DOHH2 (cell line): ENCODE measurements around the gene MPRIP.

Experiments used
- EZH2phosphoT487 ChIP-seq: fragments of 200-600 bp; sonication (generic); IDR thresholded peaks from 2 replicates; pipeline ENCODE4 v1.6.1; 2017; ENCODE audit warnings: borderline replicate concordance, mild to moderate bottlenecking, antibody characterized with exemption, low read length, moderate library complexity, mixed read lengths
- TF ChIP-seq, protein P1 (sequence below): fragments of 200-600 bp; sonication (generic); IDR thresholded peaks from one replicate; pipeline ENCODE4 v1.5.1; 2014; ENCODE audit warnings: antibody characterized with exemption, mild to moderate bottlenecking, low read depth, low read length; ENCODE audit not compliant: poor library complexity, severe bottlenecking

DNA sequence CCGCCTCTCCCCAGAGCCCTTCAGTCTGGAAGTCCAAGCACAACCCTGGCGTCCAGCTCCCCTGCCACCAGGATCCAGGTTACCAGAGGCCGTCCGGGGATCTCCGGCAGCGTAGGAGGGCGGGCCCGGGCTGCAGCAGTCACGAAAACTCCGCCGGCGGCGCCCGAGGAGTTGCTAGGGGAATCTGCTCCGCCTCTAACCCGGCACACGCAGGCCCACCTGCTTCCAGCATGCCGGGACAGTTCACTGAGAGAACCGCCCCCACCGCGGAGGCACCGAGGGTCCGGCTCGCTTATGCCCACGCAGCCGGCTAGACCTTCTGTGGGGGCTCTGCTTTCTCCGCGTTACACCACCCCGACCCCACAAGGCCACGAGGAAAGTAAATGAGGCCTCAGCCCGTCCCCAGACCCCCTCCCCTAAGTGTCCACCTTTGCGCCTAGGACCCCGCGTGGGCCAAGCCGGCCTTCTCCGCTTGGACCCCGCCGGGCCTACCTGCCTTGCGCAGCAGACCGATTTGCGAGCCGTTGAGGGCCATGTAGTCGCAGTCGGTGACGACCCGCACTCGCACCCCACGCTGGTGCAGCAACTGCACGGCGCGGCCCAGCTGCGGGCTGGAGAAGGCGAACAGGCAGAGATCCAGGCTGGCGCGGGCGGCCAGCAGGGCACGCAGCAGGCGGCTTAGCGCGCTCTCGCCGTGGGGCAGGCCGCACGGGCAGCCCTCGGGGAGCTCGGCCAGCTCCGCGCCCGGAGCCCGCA, 163.3 kb downstream of the MPRIP start:
- TF ChIP-seq, protein P1, sequence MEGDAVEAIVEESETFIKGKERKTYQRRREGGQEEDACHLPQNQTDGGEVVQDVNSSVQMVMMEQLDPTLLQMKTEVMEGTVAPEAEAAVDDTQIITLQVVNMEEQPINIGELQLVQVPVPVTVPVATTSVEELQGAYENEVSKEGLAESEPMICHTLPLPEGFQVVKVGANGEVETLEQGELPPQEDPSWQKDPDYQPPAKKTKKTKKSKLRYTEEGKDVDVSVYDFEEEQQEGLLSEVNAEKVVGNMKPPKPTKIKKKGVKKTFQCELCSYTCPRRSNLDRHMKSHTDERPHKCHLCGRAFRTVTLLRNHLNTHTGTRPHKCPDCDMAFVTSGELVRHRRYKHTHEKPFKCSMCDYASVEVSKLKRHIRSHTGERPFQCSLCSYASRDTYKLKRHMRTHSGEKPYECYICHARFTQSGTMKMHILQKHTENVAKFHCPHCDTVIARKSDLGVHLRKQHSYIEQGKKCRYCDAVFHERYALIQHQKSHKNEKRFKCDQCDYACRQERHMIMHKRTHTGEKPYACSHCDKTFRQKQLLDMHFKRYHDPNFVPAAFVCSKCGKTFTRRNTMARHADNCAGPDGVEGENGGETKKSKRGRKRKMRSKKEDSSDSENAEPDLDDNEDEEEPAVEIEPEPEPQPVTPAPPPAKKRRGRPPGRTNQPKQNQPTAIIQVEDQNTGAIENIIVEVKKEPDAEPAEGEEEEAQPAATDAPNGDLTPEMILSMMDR = no peak
- TF ChIP-seq EZH2phosphoT487 = no peak
